Cardiac fibroblast (primary cell): ENCODE data around the gene DES.

ENCODE experiments used
- DNase-seq, 2 donors: peaks; one replicate each; pipeline versions ENCODE4 v3.0.0 to v3.0.0-alpha.2; 2010; ENCODE audit warnings: low read depth in 2 of 2
- H3K4me3 ChIP-seq, 2 donors: replicated peaks in 1 of 2; 1 replicate in 1 of 2; 2 replicates in 1 of 2; pipeline ENCODE4 v1.5.1; 2011; ENCODE audit warnings: low read depth in 2 of 2, low read length in 2 of 2, mild to moderate bottlenecking in 2 of 2, moderate library complexity in 1 of 2
- CTCF ChIP-seq: IDR thresholded peaks from one replicate; pipeline ENCODE4 v1.5.1; 2011; ENCODE audit warnings: low read depth, mild to moderate bottlenecking, low read length, inconsistent platforms

DES gene

DNA sequence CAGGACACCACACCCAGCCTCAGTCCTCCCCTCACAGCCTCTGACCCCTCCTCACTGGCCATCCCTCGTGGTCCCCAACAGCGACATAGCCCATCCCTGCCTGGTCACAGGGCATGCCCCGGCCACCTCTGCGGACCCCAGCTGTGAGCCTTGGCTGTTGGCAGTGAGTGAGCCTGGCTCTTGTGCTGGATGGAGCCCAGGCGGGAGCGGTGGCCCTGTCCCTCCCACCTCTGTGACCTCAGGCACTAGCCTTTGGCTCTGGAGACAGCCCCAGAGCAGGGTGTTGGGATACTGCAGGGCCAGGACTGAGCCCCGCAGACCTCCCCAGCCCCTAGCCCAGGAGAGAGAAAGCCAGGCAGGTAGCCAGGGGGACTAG lies 7.9 kb downstream of the DES start:
- H3K4me3 ChIP-seq: no peak overlapping the region
- TF ChIP-seq CTCF: no peak
- no peak for DNase-seq

GRCh38 chr2:219426534-219427136 lies 8.5 kb downstream of the DES start:
- TF ChIP-seq CTCF: no peak
- DNase-seq: no peak
- H3K4me3 ChIP-seq: no peak overlapping the region

DNA sequence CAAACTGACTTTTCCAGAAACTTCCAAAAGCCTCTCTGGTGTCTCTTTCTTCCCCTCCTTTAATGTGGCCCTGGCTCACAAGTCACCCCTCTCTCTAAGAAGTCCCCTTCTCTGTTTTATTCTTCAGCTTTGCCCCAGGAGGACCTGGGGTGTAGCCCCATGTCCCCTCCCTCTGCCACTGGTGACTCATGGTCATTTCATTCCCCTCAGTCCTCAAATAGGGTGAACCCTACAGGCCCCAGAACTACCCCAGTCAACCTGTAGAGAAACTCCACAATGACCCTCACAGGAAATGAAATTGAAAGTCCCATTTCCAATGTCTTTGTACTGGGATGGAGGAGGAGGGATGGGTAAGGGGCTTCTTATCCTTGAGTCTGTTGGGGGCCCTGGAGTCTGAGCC lies 10.3 kb downstream of the DES start:
- DNase-seq: no peak
- H3K4me3 ChIP-seq: no peak overlapping the region
- no peak for TF ChIP-seq CTCF

DNA sequence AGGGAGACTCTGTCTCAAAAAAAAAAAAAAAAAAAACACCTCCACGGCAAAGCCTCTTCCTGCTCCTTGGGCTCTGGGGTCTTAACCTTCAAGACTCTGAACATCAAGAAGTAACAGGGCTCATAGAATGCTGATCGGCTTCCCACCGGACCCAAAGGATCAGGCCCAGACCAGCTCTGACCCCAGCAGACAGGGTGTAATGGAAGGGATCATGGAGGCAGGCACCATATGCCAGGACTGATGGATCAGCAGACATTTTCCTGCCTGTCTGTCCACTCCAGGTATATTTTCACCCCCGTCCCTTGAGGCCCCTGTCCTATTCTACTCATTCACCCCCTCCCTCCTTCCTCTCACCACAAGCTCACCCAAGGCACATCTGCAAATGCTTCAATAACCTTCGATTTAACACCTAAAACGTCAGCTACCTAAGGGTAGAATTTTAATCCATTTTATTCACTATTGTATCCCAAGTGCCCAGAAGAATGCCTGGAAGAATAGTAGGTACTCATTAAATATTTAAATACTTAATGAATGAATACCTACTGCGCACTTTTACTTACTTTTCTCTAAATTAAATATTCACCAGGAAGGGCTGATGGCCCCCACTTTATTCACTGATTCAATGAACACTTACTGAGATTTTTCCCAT lies 11.9 kb downstream of the DES start:
- TF ChIP-seq CTCF: no peak
- no peak overlapping the region for H3K4me3 ChIP-seq
- DNase-seq: no peak

DNA sequence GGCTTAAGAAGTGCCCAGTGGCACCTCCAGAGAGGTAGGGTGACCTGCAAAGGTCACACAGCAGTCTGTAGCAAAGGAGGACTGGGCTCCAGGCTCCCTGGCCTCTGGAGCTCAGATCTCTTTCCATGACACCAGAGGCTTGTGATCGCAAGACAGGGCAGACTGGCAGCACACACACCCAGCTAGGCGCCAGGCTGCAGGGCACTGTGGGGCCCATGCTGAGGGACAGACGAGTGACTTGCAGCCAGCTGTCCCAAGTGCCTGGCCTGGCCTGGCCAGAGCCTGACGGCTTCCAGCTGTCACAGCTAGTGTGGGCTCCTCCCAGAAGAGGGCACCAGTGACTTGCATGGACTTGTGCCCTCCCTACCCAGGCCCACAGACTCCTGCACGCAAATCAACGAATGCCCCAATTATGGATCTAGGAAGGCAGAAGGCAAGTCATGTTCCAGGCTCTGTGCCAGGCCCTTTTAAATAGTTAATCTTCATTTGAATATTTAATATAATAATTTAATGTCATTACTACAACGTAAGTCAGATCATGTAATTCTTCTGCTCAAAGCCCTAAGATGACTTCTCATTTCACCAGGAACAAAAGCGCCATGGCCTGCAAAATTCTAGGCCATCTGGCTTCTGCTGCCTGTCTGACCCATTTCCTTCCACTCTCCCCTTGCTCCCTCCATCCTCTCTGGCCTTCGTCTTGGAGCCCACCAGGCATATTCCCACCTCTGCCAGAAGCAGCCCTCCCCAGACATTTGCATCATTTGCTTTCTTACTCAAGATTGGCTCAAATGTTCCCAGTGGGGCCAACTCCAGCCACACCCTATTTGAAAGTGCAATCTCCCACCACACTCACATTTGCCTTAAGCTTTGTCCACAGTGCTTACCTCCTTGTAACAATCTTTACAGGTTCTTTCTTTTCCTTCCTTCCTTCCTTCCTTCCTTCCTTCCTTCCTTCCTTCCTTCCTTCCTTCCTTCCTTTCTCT lies 12.7 kb downstream of the DES start:
- DNase-seq: peak; percentile 40 to 67
- peak; percentile 20 for TF ChIP-seq CTCF
- H3K4me3 ChIP-seq: no peak overlapping the region

DNA sequence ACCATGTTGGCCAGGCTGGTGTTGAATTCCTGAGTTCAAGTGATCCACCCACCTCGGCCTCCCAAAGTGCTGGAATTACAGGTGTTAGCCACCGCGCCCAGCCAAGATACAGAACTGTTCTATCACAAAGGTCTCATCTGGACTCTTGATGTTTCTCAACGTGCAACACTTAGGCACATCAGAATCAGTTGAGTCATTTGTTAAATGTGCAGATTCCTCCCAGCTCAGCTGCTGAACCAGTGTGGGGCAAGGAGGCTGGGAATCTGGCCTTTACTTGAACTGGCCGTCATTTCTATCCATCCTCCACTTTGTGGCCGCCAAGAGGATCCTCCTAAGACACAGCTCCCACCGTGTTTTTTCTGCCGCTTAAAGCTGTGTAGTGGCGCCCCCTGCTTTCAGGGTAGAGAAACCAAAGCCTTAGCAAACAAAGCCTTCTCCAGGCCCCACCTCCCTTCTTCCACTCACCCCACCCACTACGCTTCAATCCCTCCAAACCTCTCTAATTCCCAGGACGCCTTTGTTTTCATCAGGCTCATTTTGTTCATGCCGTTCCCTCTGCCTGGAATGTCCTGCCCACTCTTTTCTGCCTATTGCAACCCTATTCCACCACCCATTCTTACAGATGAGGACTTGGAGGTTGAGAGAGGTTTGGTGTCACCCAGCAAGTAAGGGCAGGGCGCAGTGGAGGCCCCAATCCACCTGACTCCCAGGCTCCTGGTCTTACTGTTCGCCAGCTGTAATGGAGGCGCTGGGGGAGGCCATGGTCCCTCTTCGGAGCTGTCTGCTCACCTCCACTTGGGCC lies 15.7 kb downstream of the DES start:
- peak; percentile 52 for TF ChIP-seq CTCF
- no peak overlapping the region for H3K4me3 ChIP-seq
- peak; percentile 56 to 77 for DNase-seq
